ENCODE data around the gene TMEM108.

Gene TMEM108

DNA sequence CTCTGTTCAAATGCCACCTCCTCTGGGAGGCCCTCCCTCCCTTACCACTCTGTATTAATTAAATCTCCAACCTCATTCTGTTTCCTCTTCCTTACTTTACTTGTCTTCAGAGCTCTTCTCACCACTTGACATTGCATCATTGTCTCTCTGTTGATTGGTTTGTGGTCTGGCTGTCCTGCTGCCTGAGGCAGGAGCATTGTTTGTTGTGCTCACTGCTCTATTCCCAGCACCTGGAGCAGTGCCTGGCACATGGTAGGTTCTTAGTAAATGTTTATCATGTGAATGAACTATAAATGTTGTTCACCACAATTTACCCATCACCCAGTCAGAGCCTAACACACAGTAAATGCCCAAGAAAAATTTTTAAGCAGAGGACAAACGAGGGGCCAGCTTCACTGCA is 355.0 kb downstream of the TMEM108 start:
- DNase-seq, result no peak

- DNase-seq, result no peak
Measured at GRCh38 chr3:133393691-133394474, 355.7 kb downstream of the TMEM108 start.

DNA sequence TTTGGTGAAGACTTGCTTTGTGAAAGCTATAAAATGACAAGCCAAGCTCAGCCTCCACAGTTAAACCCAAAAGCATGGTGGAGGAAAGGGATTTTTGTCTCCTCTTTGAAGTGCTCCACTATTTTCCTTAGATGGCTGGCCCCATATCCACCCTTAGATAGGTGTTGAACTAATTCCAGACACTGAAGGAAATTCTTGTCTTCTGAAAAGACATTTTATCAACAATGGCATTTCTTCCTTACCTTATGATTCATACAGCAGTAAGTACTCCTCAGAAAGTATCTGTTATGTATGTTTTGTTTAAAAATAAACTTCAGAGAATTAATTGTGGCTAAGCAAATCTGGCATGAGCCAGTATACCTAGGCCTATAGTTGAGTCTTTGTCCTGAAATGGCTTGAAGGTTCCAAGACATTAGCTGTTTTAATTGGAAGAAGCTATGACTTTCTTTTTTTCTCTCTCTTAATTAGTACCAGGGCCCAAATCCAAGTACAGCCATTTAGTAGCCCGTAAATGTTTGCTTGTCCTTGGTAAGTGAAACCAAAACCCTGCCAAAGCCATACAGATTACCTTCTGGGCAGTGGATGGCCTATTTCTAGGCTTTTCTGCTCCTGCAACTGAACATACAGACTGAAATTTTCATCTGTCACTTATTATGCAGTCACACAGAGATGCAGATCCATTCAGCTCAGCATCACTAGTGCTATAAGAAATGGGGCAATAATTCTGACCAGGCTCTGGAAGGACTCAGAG is 356.5 kb downstream of the TMEM108 start:
- DNase-seq, result no peak

DNA sequence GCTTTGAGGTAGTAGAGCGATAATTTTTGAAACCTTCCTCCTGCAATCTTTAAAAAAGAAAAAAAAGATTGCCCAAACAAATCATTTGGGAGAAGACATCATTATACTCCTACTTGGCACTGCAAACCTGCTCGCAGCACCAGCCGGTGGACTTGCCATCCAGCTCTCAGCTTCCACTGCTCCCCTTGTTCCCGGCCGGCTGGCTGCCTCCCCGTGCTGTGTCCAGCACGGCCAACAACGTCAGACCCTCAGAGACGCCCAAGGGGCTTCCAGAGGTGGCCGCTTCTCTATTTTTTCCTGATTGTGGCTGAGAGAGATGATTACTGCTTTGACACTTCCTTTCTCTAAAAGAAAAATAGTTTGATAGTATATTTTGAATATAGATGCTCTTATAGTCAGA is 358.7 kb downstream of the TMEM108 start:
- DNase-seq, result no peak

- no peak for DNase-seq
Measured at GRCh38 chr3:133400006-133400515, 361.9 kb downstream of the TMEM108 start, which contains the start of gene BFSP2. TSS of gene BFSP2 (plus strand) at chr3:133400056. CDS start at chr3:133400084, 28 bp downstream.

DNA sequence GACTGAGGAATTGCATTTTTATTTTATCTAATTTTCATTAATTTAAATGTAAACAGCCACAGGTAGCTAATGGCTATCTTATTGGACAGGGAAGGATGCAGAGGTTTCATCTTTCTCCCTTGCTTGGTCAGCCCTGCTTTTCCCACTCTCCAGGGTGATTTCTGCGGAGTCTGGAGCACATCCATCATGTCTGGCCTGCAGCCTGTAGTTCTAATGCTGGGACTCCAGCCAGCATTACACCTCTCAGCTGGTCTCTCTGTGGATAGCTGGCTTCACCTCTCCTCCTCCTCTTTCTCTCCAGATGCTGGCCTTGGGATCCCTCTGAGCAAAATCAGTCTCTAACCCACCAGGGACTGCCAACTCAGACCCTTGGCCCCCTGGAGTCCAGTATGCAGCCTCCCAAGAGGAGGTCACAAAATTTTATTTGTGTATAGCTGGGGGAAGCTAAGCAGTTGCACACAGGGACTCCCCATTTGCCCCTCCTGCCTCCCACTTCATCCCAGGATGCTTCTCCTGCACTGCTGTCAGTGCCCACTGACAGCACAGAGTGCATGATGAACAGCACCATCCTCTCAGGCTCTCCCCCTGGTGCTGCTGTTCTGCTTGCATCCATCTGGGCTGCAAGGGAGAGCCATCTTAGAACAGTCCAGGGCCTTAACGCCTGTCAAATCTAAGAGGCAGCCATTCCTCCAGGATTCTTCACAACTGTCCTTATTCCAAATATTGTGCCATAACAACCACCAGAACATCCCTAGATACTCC is 363.4 kb downstream of the TMEM108 start:
- DNase-seq, result no peak

DNA sequence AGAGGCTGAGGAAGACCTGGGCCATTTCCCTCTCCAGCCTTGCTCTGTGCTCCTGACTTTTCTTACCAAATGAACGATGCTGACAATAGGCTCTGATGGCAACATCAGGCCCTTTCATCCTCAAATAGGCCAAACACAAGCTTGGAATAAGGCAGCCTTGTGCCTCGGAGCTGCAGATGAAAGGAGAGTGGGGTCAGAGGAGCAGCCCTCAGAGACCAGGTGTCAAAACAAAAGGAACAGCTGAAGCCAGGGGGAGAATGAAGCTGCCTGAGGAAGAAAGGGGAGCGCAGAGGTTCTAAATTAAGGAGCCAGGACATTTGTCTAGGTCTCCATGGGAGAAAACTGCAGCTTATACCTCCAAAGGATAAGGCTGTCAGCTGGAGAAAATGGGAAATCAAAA is 366.7 kb downstream of the TMEM108 start:
- DNase-seq, result no peak

GRCh38 chr3:133408366-133408765 is 370.2 kb downstream of the TMEM108 start:
- no peak for DNase-seq

GRCh38 chr3:133408961-133409360 is 370.8 kb downstream of the TMEM108 start:
- DNase-seq, result no peak

DNA sequence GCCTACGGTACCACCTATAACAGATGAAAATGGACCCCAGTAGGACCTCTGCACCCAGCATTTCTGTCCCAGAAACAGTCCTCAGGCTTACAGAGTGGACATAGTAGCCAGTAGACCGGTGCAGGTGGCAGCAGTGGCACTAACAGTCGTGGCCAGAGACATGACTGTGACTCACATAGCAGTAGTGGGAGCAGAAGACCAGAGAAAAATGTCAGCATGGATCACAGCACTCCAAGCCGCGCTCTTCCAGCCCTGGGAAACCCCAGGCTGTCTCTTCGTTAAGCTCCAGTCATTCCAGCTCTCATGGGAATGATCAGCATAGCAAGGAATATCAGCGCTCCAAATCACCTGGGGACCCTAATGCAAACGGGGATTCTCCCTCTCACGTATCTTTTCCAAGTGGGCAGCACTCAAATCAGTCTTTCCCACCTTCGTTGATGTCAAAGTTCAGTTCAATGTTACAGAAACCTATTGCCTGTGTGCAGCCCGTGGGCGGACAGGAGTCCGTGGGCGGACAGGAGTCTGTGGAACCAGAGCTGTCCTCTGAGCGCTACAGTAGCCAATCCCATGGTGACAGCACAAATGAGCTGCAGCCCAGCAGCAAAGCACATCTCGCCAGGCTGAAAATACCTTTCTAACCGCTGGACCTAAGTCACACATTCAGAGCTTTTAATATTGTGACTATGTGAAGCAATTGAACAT is 372.2 kb downstream of the TMEM108 start:
- no peak for DNase-seq

DNA sequence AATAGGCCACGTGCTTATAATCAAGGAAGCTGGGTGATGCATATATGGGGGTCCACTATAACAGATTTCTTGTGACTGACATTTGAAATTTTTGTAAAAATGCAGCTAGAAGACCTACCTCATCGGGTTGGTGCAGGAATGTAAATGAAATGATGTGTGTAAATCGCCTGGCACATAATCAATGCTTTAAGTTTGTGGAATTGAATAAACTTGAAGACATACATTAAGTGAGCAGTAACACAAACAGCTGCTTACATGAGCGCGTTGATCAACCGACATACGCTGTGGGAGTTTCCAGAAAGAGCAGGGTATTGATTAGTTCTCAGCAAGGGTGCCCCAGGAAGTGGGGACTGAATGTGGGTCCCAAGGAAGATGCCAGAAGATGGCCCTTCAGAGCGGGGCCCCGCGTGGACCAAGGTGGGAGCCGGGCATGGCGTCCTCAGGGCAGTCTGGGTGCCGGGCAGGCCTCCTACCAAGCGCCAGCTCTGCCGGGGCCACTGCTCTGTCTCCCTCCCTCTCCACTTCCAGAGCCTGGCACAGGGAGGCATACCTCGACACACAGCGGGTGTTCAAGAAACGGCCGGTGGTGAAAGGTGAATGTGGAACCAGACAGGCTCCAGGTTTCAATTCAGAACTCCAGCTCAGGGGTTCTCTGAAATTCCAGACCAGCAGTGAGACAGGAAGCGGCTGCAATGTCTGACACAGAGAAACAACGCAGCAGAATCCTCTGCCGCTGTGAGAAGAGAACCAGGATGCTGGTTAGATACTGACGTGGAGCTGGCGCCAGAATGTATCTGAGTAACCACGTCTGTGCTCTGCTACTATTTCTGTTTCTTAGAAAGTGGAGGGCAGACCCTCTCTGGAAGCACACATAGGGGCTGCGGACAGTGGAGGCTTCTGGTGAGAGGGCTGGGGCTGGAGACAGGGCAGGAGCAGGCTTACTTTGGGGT is 374.3 kb downstream of the TMEM108 start:
- no peak for DNase-seq

- DNase-seq, result no peak
Measured at GRCh38 chr3:133413161-133414020, 375.2 kb downstream of the TMEM108 start.

GRCh38 chr3:133414021-133414392 is 375.8 kb downstream of the TMEM108 start:
- DNase-seq, result no peak

GRCh38 chr3:133418361-133418760 is 380.2 kb downstream of the TMEM108 start:
- DNase-seq, result no peak

DNA sequence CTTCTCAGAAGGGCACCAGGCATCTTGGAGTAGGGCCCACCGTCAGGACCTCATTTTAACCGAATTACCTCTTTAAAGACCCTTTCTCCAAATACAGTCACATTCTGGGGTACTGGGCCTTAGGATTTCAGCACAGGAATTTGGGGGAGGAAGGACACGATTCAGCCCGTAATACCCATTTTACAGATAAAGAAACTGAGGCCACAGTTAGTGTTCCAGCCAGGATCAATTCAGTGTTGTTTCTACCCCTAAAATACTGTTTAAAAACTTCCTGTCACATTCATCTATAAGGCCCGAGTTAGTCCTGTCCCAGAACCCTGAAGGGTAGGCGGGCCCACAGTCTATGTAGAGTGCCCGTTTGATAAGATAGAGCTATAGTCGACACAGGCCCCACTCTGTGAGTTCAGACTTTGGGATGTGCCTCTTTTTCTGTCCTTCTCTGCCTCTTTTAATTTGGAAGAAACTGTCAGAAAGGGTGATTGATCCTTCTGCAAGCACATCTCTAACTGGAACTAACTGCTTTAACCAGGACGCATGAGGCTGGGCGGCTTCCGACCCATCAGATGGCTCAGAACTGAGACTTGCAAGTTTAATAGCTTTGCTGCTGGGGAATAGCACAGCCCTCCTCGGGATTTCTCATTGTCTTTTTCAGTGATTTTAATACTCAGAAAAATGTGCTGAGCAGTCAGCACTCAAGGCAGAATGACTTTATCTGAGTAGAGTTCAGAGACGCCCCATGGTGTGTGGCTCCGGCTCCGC is 381.1 kb downstream of the TMEM108 start:
- no peak for DNase-seq

GRCh38 chr3:133424937-133425869 is 387.0 kb downstream of the TMEM108 start:
- DNase-seq, result peak in 1 of 5 experiments; percentile 40

- DNase-seq, result no peak
Measured at GRCh38 chr3:133425898-133426297, 387.7 kb downstream of the TMEM108 start.

DNA sequence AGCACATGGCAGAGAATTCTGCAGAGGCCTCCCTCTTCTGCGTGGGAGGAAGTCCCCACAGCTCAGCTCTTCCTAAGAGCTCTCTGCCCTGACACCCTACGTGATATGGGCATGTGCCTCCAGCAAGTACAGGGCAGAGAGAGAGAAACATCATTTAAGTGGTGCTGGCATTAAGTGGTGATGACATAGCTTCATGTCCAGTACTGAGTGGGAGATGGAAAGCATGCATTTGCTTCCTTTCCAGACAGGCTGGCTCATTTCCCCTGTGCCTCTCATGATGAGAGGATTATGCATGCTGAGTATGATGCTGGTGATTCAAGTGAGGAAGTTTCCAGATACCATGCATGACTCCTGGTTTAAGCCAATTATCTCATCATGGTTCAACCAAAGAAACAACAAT is 388.5 kb downstream of the TMEM108 start:
- DNase-seq, result no peak

Data from T-helper 2 cell (primary cell).